GM10266 (cell line): ENCODE measurements around the gene FSTL1.

ENCODE experiments used
- DNase-seq: peaks from one replicate; pipeline ENCODE4 v3.0.0; 2012; ENCODE audit errors: extremely low spot score
- CTCF ChIP-seq: IDR thresholded peaks from 2 replicates; pipeline ENCODE4 v1.5.1; 2012; ENCODE audit warnings: mild to moderate bottlenecking, low read depth; ENCODE audit not compliant: control insufficient read depth, insufficient read depth; ENCODE audit errors: missing control alignments

The FSTL1 gene

GRCh38 chr3:120473389-120473788 is 22.6 kb upstream of the FSTL1 start:
- no peak for TF ChIP-seq CTCF
- DNase-seq = no peak

DNA sequence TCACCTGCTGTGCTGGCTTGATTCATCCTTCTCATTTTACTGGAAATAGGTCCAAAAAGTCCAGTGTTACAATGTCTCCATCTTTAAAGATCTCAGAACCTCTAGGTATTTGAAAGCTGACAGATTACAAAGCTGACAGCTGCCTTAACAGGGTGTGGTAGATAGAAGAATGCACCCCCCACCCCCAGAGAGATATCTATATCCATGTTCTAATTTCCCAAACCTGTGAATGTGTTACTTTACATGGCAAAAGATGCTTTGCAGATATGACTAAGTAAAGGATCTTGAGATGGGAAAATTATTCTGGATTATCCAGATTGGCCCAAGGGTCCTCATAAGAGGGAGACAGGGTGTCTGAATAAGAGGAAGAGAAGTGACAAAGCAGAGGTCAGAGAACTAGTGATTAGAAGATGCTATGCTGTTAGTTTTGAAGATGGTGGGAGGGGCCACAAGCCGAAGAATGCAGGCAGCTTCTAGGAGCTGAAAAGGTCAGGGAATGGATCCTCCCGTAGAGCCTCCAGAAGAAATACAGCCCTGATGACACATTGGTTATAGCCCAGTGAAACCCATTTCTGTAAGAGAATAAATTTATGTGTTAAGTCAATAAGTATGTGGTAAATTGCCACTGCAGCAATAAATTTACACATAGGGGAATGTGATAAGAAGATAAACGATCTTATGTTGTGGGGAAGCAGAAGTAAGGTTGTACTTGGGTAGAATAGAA is 21.5 kb upstream of the FSTL1 start:
- no peak for TF ChIP-seq CTCF
- no peak for DNase-seq

- DNase-seq = no peak
- no peak for TF ChIP-seq CTCF
Measured at GRCh38 chr3:120471643-120472042, 20.9 kb upstream of the FSTL1 start.

- TF ChIP-seq CTCF = no peak
- no peak for DNase-seq
Measured at GRCh38 chr3:120470870-120471269, 20.1 kb upstream of the FSTL1 start.

DNA sequence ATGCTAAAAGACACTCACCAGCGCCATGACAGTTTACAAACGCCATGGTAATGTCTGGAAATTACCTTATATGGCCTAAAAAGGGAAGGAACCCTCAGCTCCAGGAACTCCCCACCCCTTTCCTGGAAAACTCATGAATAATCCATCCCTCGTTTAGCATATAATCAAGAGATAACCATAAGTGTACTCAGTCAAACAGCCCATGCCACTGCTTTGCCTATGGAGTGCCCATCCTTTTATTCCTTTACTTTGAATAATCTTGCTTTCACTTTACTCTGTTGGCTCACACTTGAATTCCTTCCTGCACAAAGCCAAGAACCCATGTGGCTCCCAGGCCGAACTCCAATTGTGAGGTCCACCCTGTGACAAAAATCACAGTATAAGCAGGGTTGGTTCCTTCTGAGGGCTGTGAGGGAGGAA is 19.1 kb upstream of the FSTL1 start:
- TF ChIP-seq CTCF = no peak
- no peak for DNase-seq

GRCh38 chr3:120469440-120469839 is 18.6 kb upstream of the FSTL1 start:
- TF ChIP-seq CTCF = no peak
- no peak for DNase-seq

- no peak for TF ChIP-seq CTCF
- DNase-seq = no peak
Measured at GRCh38 chr3:120468635-120469295, 18.0 kb upstream of the FSTL1 start.
